GM19452 (cell line): Measurements from ENCODE around the gene ASB11.

Experiments used
- ATAC-seq: cut with Tn5 transposase; IDR thresholded peaks from one replicate; pipeline ENCODE4 v1.9.1; 2021; ENCODE audit not compliant: unreplicated experiment

ASB11 gene

DNA sequence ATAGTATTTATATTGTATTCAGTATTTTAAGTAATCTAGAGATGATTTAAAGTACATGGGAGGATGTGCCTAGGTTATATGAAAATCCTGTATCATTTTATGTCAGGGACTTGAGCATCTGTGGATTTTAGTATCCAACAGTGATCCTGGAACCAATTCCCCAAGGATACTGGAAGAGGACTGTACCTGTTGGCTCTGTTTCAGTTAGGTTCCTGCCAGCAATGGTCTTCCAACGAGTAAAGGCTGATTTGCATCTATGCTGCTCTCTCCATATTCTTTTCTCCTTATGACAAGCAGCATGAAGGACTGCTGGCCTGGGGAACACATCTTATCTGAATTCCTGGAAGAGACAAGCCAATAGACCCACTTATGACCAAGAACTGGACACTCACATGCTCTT is 80.4 kb downstream of the ASB11 start:
- no peak for ATAC-seq

DNA sequence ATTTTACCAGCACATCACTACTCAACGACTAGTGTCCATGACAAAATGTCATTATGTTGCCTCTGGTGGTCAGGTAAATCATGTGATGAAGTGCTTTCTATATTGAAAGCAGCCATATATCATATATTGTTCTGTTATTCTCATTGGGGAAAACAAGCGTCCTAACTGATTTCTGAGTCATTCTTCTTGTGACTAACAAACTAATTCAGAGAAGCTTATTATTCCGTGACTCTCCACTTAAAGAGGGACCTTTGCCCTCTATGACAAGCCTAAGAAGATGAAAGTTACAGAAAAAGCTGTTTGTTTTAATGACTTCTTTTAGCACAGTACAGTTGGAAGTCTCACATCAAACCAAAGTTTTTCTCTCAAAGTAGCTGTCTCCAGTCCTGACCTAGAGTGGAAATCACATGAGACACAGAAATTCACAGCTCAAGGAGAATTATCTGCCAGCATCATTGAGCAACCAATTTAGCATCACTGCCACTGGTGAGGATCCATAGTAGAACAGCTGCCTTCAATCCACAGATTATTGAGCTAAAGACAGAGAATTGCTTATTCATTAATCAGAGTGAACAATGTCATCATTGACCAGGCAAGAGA is 81.9 kb downstream of the ASB11 start:
- no peak for ATAC-seq
